ENCODE measurements around the gene ANKLE1.
A peak's percentile ranks its signal among the peaks of the same experiment; 100 is the strongest.

The ANKLE1 gene

GRCh38 chr19:17309198-17309964, 27.7 kb downstream of the ANKLE1 start, which contains the start of gene DDA1:
Gene DDA1 (plus strand): TSS chr19:17309563. CDS start chr19:17309655, 92 bp downstream.
- peak; percentile 100 for DNase-seq

DNA sequence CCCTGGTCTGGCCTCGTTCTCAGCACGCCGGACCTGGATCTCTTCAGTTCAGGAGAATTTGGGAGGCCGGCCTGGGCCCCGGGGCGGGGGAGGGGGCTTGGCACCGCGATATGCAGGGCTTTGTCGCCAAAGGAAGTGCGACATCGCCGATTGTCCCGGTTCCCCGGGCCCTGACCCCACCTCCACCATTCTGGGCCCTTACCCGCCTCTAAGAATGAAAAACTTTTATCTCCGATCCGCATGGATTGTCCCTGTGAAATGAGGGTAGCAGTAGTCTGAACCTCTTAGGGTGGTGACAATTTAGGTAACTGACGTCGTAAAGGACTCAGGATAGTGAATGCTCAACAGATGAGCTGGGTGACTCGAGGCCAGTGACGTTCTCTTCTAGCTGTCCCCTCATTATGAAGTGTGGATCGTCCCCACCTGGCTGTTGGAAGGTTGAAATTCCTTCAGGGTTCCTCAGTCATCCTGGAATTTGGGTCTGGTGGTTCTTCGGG, 28.3 kb downstream of the ANKLE1 start:
- no peak for DNase-seq

- DNase-seq: no peak
These were observed 29.9 kb downstream of the ANKLE1 start for GRCh38 chr19:17311455-17312188.

- no peak for DNase-seq
These were observed 30.8 kb downstream of the ANKLE1 start for GRCh38 chr19:17312189-17313113.

GRCh38 chr19:17314007-17314593, 32.4 kb downstream of the ANKLE1 start:
- no peak for DNase-seq

DNA sequence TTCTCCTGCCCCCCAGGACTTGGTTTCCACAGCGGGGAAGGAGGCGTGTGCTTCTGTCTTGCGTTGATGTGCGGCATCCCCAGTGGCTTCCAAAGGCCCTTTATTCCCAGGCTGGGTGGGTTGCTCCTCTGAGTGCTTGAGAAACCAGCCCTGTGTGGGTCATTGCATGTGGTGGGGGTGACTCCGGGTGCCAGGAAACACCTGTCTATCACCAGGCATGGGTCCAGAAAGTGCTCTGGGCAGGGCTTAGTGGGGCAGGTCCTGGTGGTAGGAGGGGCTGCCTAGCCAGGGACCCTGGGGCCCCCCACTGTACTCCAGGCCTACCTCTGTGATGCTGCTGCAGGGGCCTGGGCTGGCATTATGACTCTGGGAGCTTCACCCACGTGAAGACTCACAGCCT, 37.3 kb downstream of the ANKLE1 start:
- DNase-seq: no peak

DNA sequence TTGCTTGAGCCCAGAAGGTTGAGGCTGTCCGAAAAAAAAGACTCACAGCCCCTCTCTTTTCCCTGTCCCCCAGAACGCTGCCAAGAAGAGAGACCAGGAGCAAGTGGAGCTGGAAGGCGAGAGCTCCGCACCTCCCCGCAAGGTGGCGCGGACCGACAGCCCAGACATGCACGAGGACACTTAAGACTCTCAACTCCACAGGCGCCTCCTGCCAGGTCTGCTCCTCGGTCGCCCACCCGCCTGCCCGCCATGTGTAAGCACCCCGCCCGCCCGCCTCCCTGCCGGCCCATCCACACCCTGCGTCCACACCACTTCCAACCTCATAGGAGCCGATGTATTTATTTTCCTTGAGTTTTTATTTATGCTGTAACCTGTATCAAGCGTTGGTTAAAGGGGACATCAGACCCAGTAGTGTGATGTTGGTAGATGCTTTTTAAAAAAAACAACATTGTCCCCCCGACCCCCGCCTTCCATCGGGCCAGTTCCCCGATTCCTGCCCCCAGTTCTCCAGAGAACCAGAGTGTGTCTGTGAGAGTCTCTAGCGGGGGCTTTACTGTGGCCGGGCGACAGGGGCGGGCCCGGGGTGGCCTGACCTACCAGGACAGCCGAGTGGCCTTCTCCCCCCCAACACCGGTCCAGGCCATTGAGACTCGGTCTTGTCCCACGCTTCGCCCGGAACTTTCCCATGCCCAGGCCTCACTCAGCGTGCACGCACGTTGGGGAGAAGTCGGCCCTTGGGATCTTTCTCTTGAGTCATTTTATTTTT, 38.0 kb downstream of the ANKLE1 start:
- no peak for DNase-seq

GRCh38 chr19:17320435-17320834, 38.7 kb downstream of the ANKLE1 start:
- DNase-seq: no peak

DNA sequence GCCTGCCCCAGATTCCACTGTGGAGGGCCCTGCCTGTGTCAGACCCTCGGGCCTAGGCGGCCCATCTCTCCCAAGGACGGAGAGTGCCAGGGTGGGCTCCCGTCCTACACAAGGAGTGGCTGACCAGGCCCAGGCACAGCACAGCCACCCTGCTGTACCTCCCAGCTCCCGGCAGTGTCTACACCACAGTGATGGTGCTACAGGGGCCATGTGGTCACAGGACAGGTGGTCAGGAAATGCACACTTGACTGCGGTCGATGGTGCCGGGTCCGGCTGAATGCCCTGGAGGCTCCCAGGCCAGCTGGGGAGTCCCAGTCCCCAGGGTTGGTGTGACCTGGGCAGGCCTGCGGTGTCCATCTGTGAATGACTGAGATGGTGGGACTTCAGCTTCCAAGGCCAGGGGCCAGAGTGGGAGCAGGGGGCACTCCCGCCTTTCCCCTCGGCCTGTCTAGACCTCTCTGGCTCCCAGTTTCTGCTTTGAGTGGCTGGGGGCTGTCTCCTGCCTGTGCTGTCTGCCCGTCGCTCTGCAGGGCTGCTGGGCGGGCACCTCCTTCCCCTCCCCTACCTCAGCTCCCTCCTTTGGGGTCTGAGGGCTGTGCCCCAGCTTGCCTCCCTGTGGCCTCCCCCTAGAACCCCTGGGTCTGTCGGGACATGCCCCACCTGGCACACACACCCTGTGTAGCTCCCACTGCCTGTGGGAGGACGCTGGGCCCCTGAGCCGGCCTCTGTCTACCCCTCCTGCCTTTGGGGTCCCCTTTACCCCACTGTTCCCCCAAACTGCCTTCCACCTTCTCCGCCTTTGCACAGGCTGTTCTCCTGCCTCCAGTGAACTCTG, 40.2 kb downstream of the ANKLE1 start:
- DNase-seq: no peak

DNA sequence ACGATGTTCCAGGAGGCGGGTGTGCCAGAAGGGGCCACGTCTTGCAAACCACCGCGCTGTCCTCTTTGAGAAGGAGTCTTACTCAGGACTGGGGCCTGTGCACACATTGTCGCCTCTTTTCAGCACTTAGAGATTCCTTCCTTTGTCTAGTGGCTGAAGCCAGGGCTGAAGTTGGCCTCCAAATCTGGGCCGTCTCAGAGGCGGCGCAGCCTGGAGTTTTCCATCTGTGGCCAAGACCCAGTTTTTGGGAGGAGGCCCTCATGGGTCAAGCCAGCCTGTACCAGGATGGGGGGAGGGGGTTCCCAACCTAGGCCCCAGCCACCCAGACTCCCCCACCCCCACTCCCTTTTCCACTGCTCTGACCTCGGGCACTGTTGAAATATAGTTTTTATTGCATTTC, 41.2 kb downstream of the ANKLE1 start:
- DNase-seq: no peak

DNA sequence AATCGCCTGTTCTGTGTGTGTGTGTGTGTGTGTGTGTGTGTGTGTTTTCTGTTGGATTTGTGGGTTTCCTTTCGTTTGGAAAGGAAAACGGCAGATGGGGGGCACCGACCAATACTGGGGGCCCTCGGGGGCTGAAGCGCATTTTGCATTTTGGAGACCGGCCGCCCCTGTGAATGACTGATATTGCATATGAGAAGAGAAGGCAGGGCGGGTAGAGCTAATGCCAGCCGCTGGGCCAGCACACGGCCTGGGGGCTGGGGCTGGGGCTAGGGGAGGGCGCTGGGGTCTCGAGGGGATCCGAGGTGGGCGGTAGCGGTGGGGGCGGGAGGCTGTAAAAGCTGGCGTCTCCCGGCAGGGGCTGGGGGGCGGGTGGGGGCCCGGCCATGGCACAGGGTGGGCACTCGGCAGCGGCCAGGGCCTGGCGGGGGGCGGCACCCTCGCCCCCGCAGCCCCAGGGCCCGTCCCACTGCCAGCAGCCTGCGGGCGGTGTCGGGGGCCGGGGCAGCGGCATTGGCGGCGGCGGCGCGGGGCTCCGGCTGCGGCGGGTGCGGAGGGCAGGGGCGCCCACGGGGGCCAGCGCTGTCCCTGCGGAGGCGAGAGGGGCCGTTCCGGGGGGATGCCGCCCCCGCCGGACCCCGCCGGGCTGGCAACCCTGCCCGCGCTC, 41.7 kb downstream of the ANKLE1 start:
- no peak for DNase-seq

GRCh38 chr19:17323964-17324332, 42.2 kb downstream of the ANKLE1 start:
- DNase-seq: no peak

GRCh38 chr19:17324357-17325114, 42.8 kb downstream of the ANKLE1 start:
- DNase-seq: no peak

GRCh38 chr19:17325133-17325532, 43.4 kb downstream of the ANKLE1 start:
- no peak for DNase-seq

- DNase-seq: no peak
These were observed 44.3 kb downstream of the ANKLE1 start for GRCh38 chr19:17325881-17326594.

GRCh38 chr19:17326595-17326966, 44.9 kb downstream of the ANKLE1 start:
- DNase-seq: no peak

- DNase-seq: no peak
These were observed 45.5 kb downstream of the ANKLE1 start for GRCh38 chr19:17327068-17327653.

Measured in MV-4-11 (cell line).